Measurements from ENCODE around the gene KLF9. TPM values are rescaled to one million over a fixed set of nuclear protein-coding genes. Genes with fewer than 3 reads are reported as not detected.

The KLF9 gene
- total RNA-seq, 4 donors from 2014 or later = 40.6 to 124 (median 55.4) TPM

DNA sequence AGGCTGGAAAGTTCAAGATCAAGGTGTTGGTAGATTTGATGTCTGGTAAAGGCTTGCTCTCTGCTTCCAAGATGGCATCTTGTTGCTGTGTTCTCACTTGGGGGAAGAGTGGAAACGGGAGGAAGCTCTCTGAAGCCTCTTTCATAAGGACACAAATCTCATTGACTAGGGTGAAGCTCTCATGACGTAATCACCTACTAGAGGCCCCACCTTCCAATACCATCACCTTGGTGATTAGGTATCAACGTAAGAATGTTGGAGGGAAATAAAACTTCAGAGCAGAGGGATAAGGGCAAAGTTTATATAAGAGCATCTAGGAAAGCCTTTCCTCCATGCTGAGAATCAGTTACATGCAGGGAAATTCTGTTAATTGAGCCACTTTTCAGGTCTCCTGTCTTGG, 15.4 kb upstream of the KLF9 start:
- TF ChIP-seq CTCF (IDR thresholded peaks at IDR 0.05) (no peak), POLR2A (IDR thresholded peaks at IDR 0.05) (no peak)
- DNase-seq = no peak
- Histone ChIP-seq H3K27ac (no peak overlapping the region), H3K4me1 (no peaks in the 10 kb centered on the region), H3K36me3 (no peaks in the 10 kb centered on the region), H3K27me3 (no peaks in the 10 kb centered on the region), H3K9me3 (no peaks in the 10 kb centered on the region), H3K4me3 (no peak overlapping the region)

- no peak for DNase-seq
- H3K27ac ChIP-seq = no peak overlapping the region
- H3K4me1 ChIP-seq = no peaks in the 10 kb centered on the region
- H3K36me3 ChIP-seq = no peaks in the 10 kb centered on the region
- H3K27me3 ChIP-seq = no peaks in the 10 kb centered on the region
- TF ChIP-seq POLR2A (IDR thresholded peaks at IDR 0.05) (no peak), CTCF (IDR thresholded peaks at IDR 0.05) (no peak)
- no peak overlapping the region for H3K4me3 ChIP-seq
- no peaks in the 10 kb centered on the region for H3K9me3 ChIP-seq
Observed at GRCh38 chr9:70428781-70429180, 14.3 kb upstream of the KLF9 start.

- DNase-seq = no peak
Observed at GRCh38 chr9:70427161-70427945, 12.9 kb upstream of the KLF9 start.

DNA sequence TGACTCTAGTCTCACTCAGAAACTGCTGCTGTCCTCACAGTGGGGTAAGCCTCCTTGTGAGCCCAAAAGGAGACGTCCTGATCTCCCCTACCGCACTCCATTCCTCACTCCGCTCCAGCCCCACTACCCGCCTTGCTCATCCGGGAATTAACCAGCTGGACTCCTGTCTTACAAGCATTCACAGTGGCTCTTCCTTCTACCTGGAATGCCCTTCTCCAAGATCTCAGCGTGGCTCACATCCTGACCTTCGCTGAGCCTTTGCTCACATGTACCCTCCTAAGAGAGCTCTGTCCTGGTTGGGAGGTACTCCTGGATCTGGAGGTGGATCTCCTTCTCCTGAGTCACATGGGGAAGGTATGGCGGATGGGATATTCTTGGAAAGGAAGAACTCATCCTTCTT, 10.7 kb upstream of the KLF9 start:
- no peaks in the 10 kb centered on the region for H3K27me3 ChIP-seq
- no peaks in the 10 kb centered on the region for H3K9me3 ChIP-seq
- no peaks in the 10 kb centered on the region for H3K36me3 ChIP-seq
- no peak for DNase-seq
- no peak overlapping the region for H3K27ac ChIP-seq
- peaks cover 5 to 19% (median 13%) of the 10 kb centered on the region in 4 donors for H3K4me1 ChIP-seq
- H3K4me3 ChIP-seq = no peak overlapping the region
- TF ChIP-seq CTCF (IDR thresholded peaks at IDR 0.05) (no peak), POLR2A (IDR thresholded peaks at IDR 0.05) (no peak)

More at GRCh38 chr9:70427161-70427945, 12.9 kb upstream of the KLF9 start:
- H3K27ac ChIP-seq = no peak overlapping the region
- no peak overlapping the region for H3K4me3 ChIP-seq
- H3K36me3 ChIP-seq = no peaks in the 10 kb centered on the region
- H3K9me3 ChIP-seq = no peaks in the 10 kb centered on the region
- peaks cover 0 to 3% (median under 1%) of the 10 kb centered on the region in 4 donors for H3K4me1 ChIP-seq
- TF ChIP-seq POLR2A (IDR thresholded peaks at IDR 0.05) (no peak), CTCF (IDR thresholded peaks at IDR 0.05) (peak in 1 of 6 experiments; percentile 10)
- H3K27me3 ChIP-seq = no peaks in the 10 kb centered on the region

- Histone ChIP-seq H3K27ac (peak overlapping the region; percentile 95 to 100 (median 98)), H3K4me3 (no peak overlapping the region), H3K27me3 (no peaks in the 10 kb centered on the region), H3K36me3 (no peaks in the 10 kb centered on the region), H3K9me3 (no peaks in the 10 kb centered on the region), H3K4me1 (peaks cover 5 to 27% (median 17%) of the 10 kb centered on the region in 4 donors)
- TF ChIP-seq POLR2A (IDR thresholded peaks at IDR 0.05) = no peak
- no peak for TF ChIP-seq CTCF (IDR thresholded peaks at IDR 0.05)
- no peak for DNase-seq
Observed at GRCh38 chr9:70422371-70423043, 8.1 kb upstream of the KLF9 start.
